ENCODE data around the gene SERPINF2. TPM values are rescaled to one million over a fixed set of nuclear protein-coding genes. Genes with fewer than 3 reads are reported as not detected.

Gene SERPINF2
- total RNA-seq, 1 experiment from 2014 or later, result 59.9 TPM

GRCh38 chr17:1726626-1727257, 15.9 kb upstream of the SERPINF2 start:
- DNase-seq, result no peak
- Histone ChIP-seq H3K36me3 (ENCODE audit: control insufficient read depth, insufficient read depth, low read length) (peaks cover 2% of the 10 kb centered on the region; the same call in 1 of the 2 replicates), H3K27me3 (replicated peaks; ENCODE audit: control insufficient read depth, insufficient read depth, low read length) (no peaks in the 10 kb centered on the region), H3K9me3 (no peaks in the 10 kb centered on the region), H3K4me3 (ENCODE audit: low read depth, low read length) (no peak overlapping the region), H3K4me1 (peaks cover 7% of the 10 kb centered on the region)
- Mint-ChIP-seq H3K36me3 (ENCODE audit: insufficient read depth, unreplicated experiment) (peaks cover 12% of the 10 kb centered on the region), H3K27ac (ENCODE audit: unreplicated experiment) (no peak overlapping the region), H3K27me3 (ENCODE audit: insufficient read depth, unreplicated experiment) (no peaks in the 10 kb centered on the region), H3K9me3 (ENCODE audit: unreplicated experiment) (no peaks in the 10 kb centered on the region), H3K4me1 (ENCODE audit: low read depth, unreplicated experiment) (no peaks in the 10 kb centered on the region), H3K4me3 (ENCODE audit: unreplicated experiment) (no peak overlapping the region)
- ChIA-PET CTCF (interaction anchor here (0.9 to 1.9 kb wide), 3 partner anchors 10 to 57 kb away, joined by 3 to 11 read pairs (median 4); no protein-coding TSS in a partner anchor), POLR2A (no interaction called here)
- intact Hi-C loops (cut with micrococcal nuclease; ENCODE audit: unreplicated experiment), result no loop called here
- BruUV-seq (replicated peaks), result no TSS peak
- no peak for TF ChIP-seq CTCF (IDR thresholded peaks at IDR 0.05; ENCODE audit: insufficient read depth in 1 of 2, low read depth in 1 of 2, low read length in 1 of 2, severe bottlenecking in 1 of 2, unreplicated experiment in 1 of 2)

GRCh38 chr17:1727258-1727789, 15.3 kb upstream of the SERPINF2 start:
- no peak for TF ChIP-seq CTCF (IDR thresholded peaks at IDR 0.05; ENCODE audit: insufficient read depth in 1 of 2, low read depth in 1 of 2, low read length in 1 of 2, severe bottlenecking in 1 of 2, unreplicated experiment in 1 of 2)
- ChIA-PET POLR2A (no interaction called here), CTCF (interaction anchor here (0.9 to 1.9 kb wide), 2 partner anchors 43 to 57 kb away, joined by 3 to 11 read pairs; no protein-coding TSS in a partner anchor)
- Mint-ChIP-seq H3K9me3 (ENCODE audit: unreplicated experiment) (no peaks in the 10 kb centered on the region), H3K36me3 (ENCODE audit: insufficient read depth, unreplicated experiment) (peaks cover 14% of the 10 kb centered on the region), H3K4me1 (ENCODE audit: low read depth, unreplicated experiment) (no peaks in the 10 kb centered on the region), H3K27ac (ENCODE audit: unreplicated experiment) (no peak overlapping the region), H3K27me3 (ENCODE audit: insufficient read depth, unreplicated experiment) (no peaks in the 10 kb centered on the region), H3K4me3 (ENCODE audit: unreplicated experiment) (no peak overlapping the region)
- H3K36me3 ChIP-seq (ENCODE audit: control insufficient read depth, insufficient read depth, low read length), result peaks cover 2% of the 10 kb centered on the region; the same call in 1 of the 2 replicates
- no peaks in the 10 kb centered on the region for H3K9me3 ChIP-seq
- no peak overlapping the region for H3K4me3 ChIP-seq (ENCODE audit: low read depth, low read length)
- BruUV-seq (replicated peaks), result no TSS peak
- H3K4me1 ChIP-seq, result peaks cover 7% of the 10 kb centered on the region
- intact Hi-C loops (cut with micrococcal nuclease; ENCODE audit: unreplicated experiment), result no loop called here
- H3K27me3 ChIP-seq (replicated peaks; ENCODE audit: control insufficient read depth, insufficient read depth, low read length), result no peaks in the 10 kb centered on the region
- DNase-seq, result no peak

- no peak for TF ChIP-seq CTCF (IDR thresholded peaks at IDR 0.05; ENCODE audit: insufficient read depth in 1 of 2, low read depth in 1 of 2, low read length in 1 of 2, severe bottlenecking in 1 of 2, unreplicated experiment in 1 of 2)
- H3K4me1 Mint-ChIP-seq (ENCODE audit: low read depth, unreplicated experiment), result no peaks in the 10 kb centered on the region
- peaks cover 2% of the 10 kb centered on the region; the same call in 1 of the 2 replicates for H3K36me3 ChIP-seq (ENCODE audit: control insufficient read depth, insufficient read depth, low read length)
- peaks cover 22% of the 10 kb centered on the region for H3K36me3 Mint-ChIP-seq (ENCODE audit: insufficient read depth, unreplicated experiment)
- no peaks in the 10 kb centered on the region for H3K27me3 Mint-ChIP-seq (ENCODE audit: insufficient read depth, unreplicated experiment)
- no peak overlapping the region for H3K27ac Mint-ChIP-seq (ENCODE audit: unreplicated experiment)
- peaks cover 7% of the 10 kb centered on the region for H3K4me1 ChIP-seq
- ChIA-PET POLR2A (interaction anchor here (0.6 kb wide), 1 partner anchor 9 kb away, joined by 3 read pairs; no protein-coding TSS in a partner anchor), CTCF (no interaction called here)
- no peak overlapping the region for H3K4me3 Mint-ChIP-seq (ENCODE audit: unreplicated experiment)
- BruUV-seq (replicated peaks), result no TSS peak
- intact Hi-C loops (cut with micrococcal nuclease; ENCODE audit: unreplicated experiment), result no loop called here
- no peaks in the 10 kb centered on the region for H3K27me3 ChIP-seq (replicated peaks; ENCODE audit: control insufficient read depth, insufficient read depth, low read length)
- H3K4me3 ChIP-seq (ENCODE audit: low read depth, low read length), result no peak overlapping the region
- no peak for DNase-seq
- H3K9me3 Mint-ChIP-seq (ENCODE audit: unreplicated experiment), result no peaks in the 10 kb centered on the region
- H3K9me3 ChIP-seq, result no peaks in the 10 kb centered on the region
These were observed 14.6 kb upstream of the SERPINF2 start for GRCh38 chr17:1727876-1728630.
